Measurements from ENCODE around the gene SLAIN1.

- TF ChIP-seq EZH2 (IDR thresholded peaks at IDR 0.05; ENCODE audit: low read depth, low read length, severe bottlenecking) (no peak), HDAC2 (IDR thresholded peaks at IDR 0.05; ENCODE audit: borderline replicate concordance in 1 of 2, low read depth in 2 of 2, low read length in 2 of 2) (no peak), CTCF (IDR thresholded peaks at IDR 0.05; ENCODE audit: control extremely low read depth in 1 of 3, insufficient read depth in 1 of 3, low read depth in 1 of 3, low read length in 3 of 3) (peak in 2 of 3 experiments; percentile 42 to 45; a peak in 2 of 4 replicates)
These were observed 82.2 kb downstream of the SLAIN1 start for GRCh38 chr13:77779552-77780272.

Measured in H1 (cell line).